Measurements from ENCODE around the gene RBMS2.

GRCh38 chr12:56477521-56478225 lies 43.9 kb upstream of the RBMS2 start:
- no peak for TF ChIP-seq CTCF (IDR thresholded peaks at IDR 0.05)
- no peak for TF ChIP-seq POLR2AphosphoS5 (IDR thresholded peaks at IDR 0.05; ENCODE audit: insufficient read depth in 1 of 2, low read depth in 1 of 2)

All from vagina (tissue), 2 donors.